Cardiac septum (tissue), 1 donor: Measurements from ENCODE around the gene SH2D3A. TPM values are rescaled to one million over a fixed set of nuclear protein-coding genes. Genes with fewer than 3 reads are reported as not detected.
A peak's percentile ranks its signal among the peaks of the same experiment; 100 is the strongest.
"Not testable (repeated sequence)": the region's sequence is repeated elsewhere in the genome, so short reads cannot be mapped to it uniquely, and the experiment has no call there.

Experiments
- DNase-seq: peaks from one replicate; pipeline ENCODE4 v3.0.0-alpha.2; 2020; ENCODE audit warnings: low spot score
- intact Hi-C: fragments of 100-400 bp; cut with DNase I; formaldehyde crosslinking; loops from one replicate; pipeline ENCODE4 v1.14.0; 2022
- total RNA-seq: library from RNA; stranded (reverse); fragmentation: NEBNext Ultra II Directional; extraction: Animal tissue kit (Norgen Biotek cat#: 25700); gene quantifications from one replicate; pipeline ENCODE4 v1.2.1, GENCODE V29; 2021
- donor health status: DM: no; HTN: no; CAD: no.

The SH2D3A gene
- total RNA-seq, 1 donor from 2014 or later = 0.40 TPM

GRCh38 chr19:6791237-6791636 lies 24.0 kb upstream of the SH2D3A start:
- intact Hi-C loops = no loop called here
- no peak for DNase-seq

GRCh38 chr19:6790194-6791128 lies 23.2 kb upstream of the SH2D3A start:
- no peak for DNase-seq
- intact Hi-C loops = no loop called here

GRCh38 chr19:6788896-6789295 lies 21.7 kb upstream of the SH2D3A start:
- no peak for DNase-seq
- intact Hi-C loops = no loop called here

- DNase-seq = no peak
- intact Hi-C loops = no loop called here
Measured at GRCh38 chr19:6787393-6787792, 20.2 kb upstream of the SH2D3A start.

GRCh38 chr19:6779206-6779605 lies 12.0 kb upstream of the SH2D3A start:
- DNase-seq = no peak
- intact Hi-C loops = no loop called here

GRCh38 chr19:6778386-6778785 lies 11.2 kb upstream of the SH2D3A start:
- intact Hi-C loops = no loop called here
- DNase-seq = no peak

GRCh38 chr19:6777434-6777833 lies 10.2 kb upstream of the SH2D3A start:
- DNase-seq = no peak
- intact Hi-C loops = no loop called here

- intact Hi-C loops = no loop called here
- no peak for DNase-seq
Measured at GRCh38 chr19:6776999-6777398, 9.8 kb upstream of the SH2D3A start.

GRCh38 chr19:6776045-6776444 lies 8.8 kb upstream of the SH2D3A start:
- intact Hi-C loops = not testable (repeated sequence)

GRCh38 chr19:6774821-6775707 lies 7.8 kb upstream of the SH2D3A start:
- no peak for DNase-seq
- intact Hi-C loops = no loop called here

More at GRCh38 chr19:6776045-6776444, 8.8 kb upstream of the SH2D3A start:
- DNase-seq = not testable (repeated sequence)

GRCh38 chr19:6773323-6773931 lies 6.2 kb upstream of the SH2D3A start:
- intact Hi-C loops = no loop called here
- DNase-seq = peak; percentile 89

GRCh38 chr19:6772866-6773322 lies 5.7 kb upstream of the SH2D3A start:
- intact Hi-C loops = no loop called here
- no peak for DNase-seq

GRCh38 chr19:6772028-6772865 lies 5.0 kb upstream of the SH2D3A start, which contains the start of gene VAV1:
TSS of gene VAV1 (plus strand) at chr19:6772708. CDS start at chr19:6772808, 100 bp downstream.
- intact Hi-C loops = no loop called here
- DNase-seq = peak; percentile 91

- intact Hi-C loops, DNase-seq: not testable (repeated sequence)
Measured at GRCh38 chr19:6771648-6772027, 4.4 kb upstream of the SH2D3A start.

- DNase-seq = no peak
- intact Hi-C loops = no loop called here
Measured at GRCh38 chr19:6769006-6769619, 1.9 kb upstream of the SH2D3A start.

- DNase-seq = no peak
- intact Hi-C loops = no loop called here
Measured at GRCh38 chr19:6768236-6768785, 1.1 kb upstream of the SH2D3A start.

- DNase-seq = no peak
- intact Hi-C loops = no loop called here
Measured at GRCh38 chr19:6767081-6767356, 216 bp downstream of the SH2D3A start.

- intact Hi-C loops = no loop called here
Measured at GRCh38 chr19:6766357-6767080, 716 bp downstream of the SH2D3A start.

More at GRCh38 chr19:6766357-6767080, 716 bp downstream of the SH2D3A start:
- no peak for DNase-seq
